Activated T-cell treated with anti-CD3 and anti-CD28 coated beads, Interleukin-2, amount 50 U/mL, for 72 hours (primary cell): Measurements from ENCODE around the gene DGUOK. TPM values are rescaled to one million over a fixed set of nuclear protein-coding genes. Genes with fewer than 3 reads are reported as not detected.
A peak's percentile ranks its signal among the peaks of the same experiment; 100 is the strongest.
"Not testable (repeated sequence)": the region's sequence is repeated elsewhere in the genome, so short reads cannot be mapped to it uniquely, and the experiment has no call there.

Experiments
- ATAC-seq, 2 donors: fragments of 150-1000 bp; cut with Tn5 transposase; replicated peaks in 1 of 2; 2 replicates each; pipeline ENCODE4 v1.10.0; 2021; ENCODE audit warnings: moderate library complexity in 2 of 2, mild to moderate bottlenecking in 1 of 2
- DNase-seq, 2 donors: peaks; one replicate each; pipeline ENCODE4 v3.0.0; 2021 to 2022; ENCODE audit warnings: mixed read lengths in 1 of 2
- H3K27ac Mint-ChIP-seq: one replicate; pipeline ENCODE4 v1.8.0; 2022; ENCODE audit warnings: mild to moderate bottlenecking, moderate library complexity, mixed read lengths
- H3K27me3 Mint-ChIP-seq: one replicate; pipeline ENCODE4 v1.8.0; 2022; ENCODE audit warnings: low read depth, mixed read lengths
- H3K36me3 Mint-ChIP-seq, 2 donors: one replicate each; pipeline ENCODE4 v1.8.0; 2022; ENCODE audit warnings: mixed read lengths in 2 of 2, mild to moderate bottlenecking in 1 of 2; ENCODE audit not compliant: insufficient read depth in 2 of 2
- H3K4me1 Mint-ChIP-seq: one replicate; pipeline ENCODE4 v1.8.0; 2022; ENCODE audit warnings: low read depth, mixed read lengths
- H3K4me3 Mint-ChIP-seq, 2 donors: one replicate each; pipeline ENCODE4 v1.8.0; 2022; ENCODE audit warnings: mild to moderate bottlenecking in 2 of 2, mixed read lengths in 2 of 2, moderate library complexity in 2 of 2
- H3K9me3 Mint-ChIP-seq, 2 donors: one replicate each; pipeline ENCODE4 v1.8.0; 2022; ENCODE audit warnings: mixed read lengths in 2 of 2
- total RNA-seq, 2 donors: library from RNA; stranded (reverse); gene quantifications; one replicate each; pipeline ENCODE4 v1.2.3, GENCODE V29; 2022

DGUOK gene
- total RNA-seq = 100 to 1,000 TPM; 110 to 119 TPM

GRCh38 chr2:73926493-73927327, at the start of gene DGUOK:
Gene DGUOK (plus strand): TSS chr2:73926880. CDS start chr2:73926911, 31 bp downstream.
- ATAC-seq = peak; percentile 100
- Mint-ChIP-seq H3K27me3 (no peaks in the 10 kb centered on the region), H3K4me1 (peaks cover 60% of the 10 kb centered on the region), H3K27ac (peak within 1 kb of the TSS; percentile 83), H3K9me3 (no peaks in the 10 kb centered on the region), H3K36me3 (peaks cover 3 to 7% of the 10 kb centered on the region in 2 donors), H3K4me3 (peak within 1 kb of the TSS; percentile 87 to 88)
- peak; percentile 96 to 98 for DNase-seq

GRCh38 chr2:73877071-73877802, 49.4 kb upstream of the DGUOK start:
- DNase-seq (no peak), ATAC-seq (peak; percentile 37 to 64)
- no peaks in the 10 kb centered on the region for H3K27me3 Mint-ChIP-seq
- no peaks in the 10 kb centered on the region for H3K9me3 Mint-ChIP-seq
- no peak overlapping the region for H3K4me3 Mint-ChIP-seq
- H3K27ac Mint-ChIP-seq = no peak overlapping the region
- no peaks in the 10 kb centered on the region for H3K36me3 Mint-ChIP-seq
- no peaks in the 10 kb centered on the region for H3K4me1 Mint-ChIP-seq

GRCh38 chr2:73877984-73878383, 48.7 kb upstream of the DGUOK start:
- H3K4me3 Mint-ChIP-seq, H3K9me3 Mint-ChIP-seq, H3K4me1 Mint-ChIP-seq, H3K27ac Mint-ChIP-seq, H3K27me3 Mint-ChIP-seq, DNase-seq, H3K36me3 Mint-ChIP-seq, ATAC-seq: not testable (repeated sequence)

GRCh38 chr2:73885406-73885805, 41.3 kb upstream of the DGUOK start:
- H3K27ac Mint-ChIP-seq = no peak overlapping the region
- H3K27me3 Mint-ChIP-seq = no peaks in the 10 kb centered on the region
- ATAC-seq = no peak
- H3K4me1 Mint-ChIP-seq = peaks cover 31% of the 10 kb centered on the region
- H3K9me3 Mint-ChIP-seq = peaks cover 0 to 2% of the 10 kb centered on the region in 2 donors
- no peaks in the 10 kb centered on the region for H3K36me3 Mint-ChIP-seq
- H3K4me3 Mint-ChIP-seq = no peak overlapping the region
- no peak for DNase-seq

GRCh38 chr2:73886357-73886756, 40.3 kb upstream of the DGUOK start:
- DNase-seq = peak; percentile 57
- Mint-ChIP-seq H3K36me3 (no peaks in the 10 kb centered on the region), H3K27ac (no peak overlapping the region), H3K27me3 (no peaks in the 10 kb centered on the region), H3K4me3 (peak overlapping the region; percentile 15 to 46), H3K9me3 (peaks cover 0 to 2% of the 10 kb centered on the region in 2 donors), H3K4me1 (peaks cover 31% of the 10 kb centered on the region)
- peak; percentile 92 to 93 for ATAC-seq

- H3K27me3 Mint-ChIP-seq, H3K36me3 Mint-ChIP-seq, H3K9me3 Mint-ChIP-seq, DNase-seq: not testable (repeated sequence)
- peaks cover 31% of the 10 kb centered on the region for H3K4me1 Mint-ChIP-seq
- H3K27ac Mint-ChIP-seq = peak overlapping the region; percentile 33
- ATAC-seq = peak; percentile 55 to 58
- H3K4me3 Mint-ChIP-seq = peak overlapping the region in 1 of 2 donors; percentile 17
Observed at GRCh38 chr2:73887596-73888353, 38.9 kb upstream of the DGUOK start.

- no peak for ATAC-seq
- no peak overlapping the region for H3K4me3 Mint-ChIP-seq
- H3K36me3 Mint-ChIP-seq = no peaks in the 10 kb centered on the region
- peaks cover 31% of the 10 kb centered on the region for H3K4me1 Mint-ChIP-seq
- no peak for DNase-seq
- no peaks in the 10 kb centered on the region for H3K27me3 Mint-ChIP-seq
- H3K27ac Mint-ChIP-seq = peak overlapping the region; percentile 72
- peaks cover 0 to 2% of the 10 kb centered on the region in 2 donors for H3K9me3 Mint-ChIP-seq
Observed at GRCh38 chr2:73888388-73888787, 38.3 kb upstream of the DGUOK start.

GRCh38 chr2:73889206-73889605, 37.5 kb upstream of the DGUOK start:
- Mint-ChIP-seq H3K4me3 (no peak overlapping the region), H3K36me3 (no peaks in the 10 kb centered on the region), H3K4me1 (peaks cover 33% of the 10 kb centered on the region), H3K27ac (no peak overlapping the region), H3K27me3 (no peaks in the 10 kb centered on the region), H3K9me3 (peaks cover 0 to 2% of the 10 kb centered on the region in 2 donors)
- no peak for ATAC-seq
- no peak for DNase-seq

- Mint-ChIP-seq H3K36me3 (no peaks in the 10 kb centered on the region), H3K4me3 (no peak overlapping the region), H3K4me1 (peaks cover 46% of the 10 kb centered on the region), H3K27ac (no peak overlapping the region), H3K9me3 (peaks cover 0 to 2% of the 10 kb centered on the region in 2 donors), H3K27me3 (no peaks in the 10 kb centered on the region)
- no peak for DNase-seq
- ATAC-seq = no peak
Observed at GRCh38 chr2:73890301-73891092, 36.2 kb upstream of the DGUOK start.

GRCh38 chr2:73891276-73891901, 35.3 kb upstream of the DGUOK start:
- Mint-ChIP-seq H3K36me3 (no peaks in the 10 kb centered on the region), H3K4me3 (no peak overlapping the region), H3K27me3 (no peaks in the 10 kb centered on the region), H3K4me1 (peaks cover 46% of the 10 kb centered on the region), H3K27ac (no peak overlapping the region), H3K9me3 (peaks cover 0 to 2% of the 10 kb centered on the region in 2 donors)
- DNase-seq (no peak), ATAC-seq (no peak)

GRCh38 chr2:73892631-73893329, 33.9 kb upstream of the DGUOK start, which contains the start of gene ACTG2:
Gene ACTG2 (plus strand): TSS chr2:73893008. CDS start chr2:73901312, 8,304 bp downstream.
- H3K4me1 Mint-ChIP-seq = peaks cover 46% of the 10 kb centered on the region
- H3K9me3 Mint-ChIP-seq = no peaks in the 10 kb centered on the region
- no peak for ATAC-seq
- no peaks in the 10 kb centered on the region for H3K36me3 Mint-ChIP-seq
- no peak within 1 kb of the TSS for H3K27ac Mint-ChIP-seq
- H3K27me3 Mint-ChIP-seq = no peaks in the 10 kb centered on the region
- H3K4me3 Mint-ChIP-seq = no peak within 1 kb of the TSS
- DNase-seq = no peak
